Neural cell (in vitro differentiated cells): Measurements from ENCODE around the gene DAND5. TPM values are rescaled to one million over a fixed set of nuclear protein-coding genes. Genes with fewer than 3 reads are reported as not detected.

Experiments
- H2AFZ ChIP-seq: fragments of 200-600, 300-800 bp; sonication (generic), shearing (Covaris generic); 2 replicates; pipeline ENCODE4 v1.6.0; 2014; ENCODE audit warnings: low read depth, mild to moderate bottlenecking, antibody characterized with exemption, low read length, moderate library complexity
- H3F3A ChIP-seq: fragments of 200-600 bp; shearing (Covaris generic); 2 replicates; pipeline ENCODE4 v1.6.1; 2016; ENCODE audit warnings: mild to moderate bottlenecking, moderate library complexity, mixed read lengths, antibody characterized with exemption, low read length; ENCODE audit not compliant: insufficient read depth, poor library complexity, severe bottlenecking
- H3K27ac ChIP-seq: fragments of 200-600, 300-800 bp; sonication (generic), shearing (Covaris generic); 2 replicates; pipeline ENCODE4 v1.5.1; 2014; ENCODE audit warnings: mild to moderate bottlenecking, low read length, moderate library complexity
- H3K27me3 ChIP-seq: fragments of 300-800, 200-600 bp; sonication (generic), shearing (Covaris generic); 2 replicates; pipeline ENCODE4 v1.6.0; 2014; ENCODE audit warnings: mild to moderate bottlenecking, low read depth, low read length, moderate library complexity; ENCODE audit not compliant: insufficient read depth
- H3K36me3 ChIP-seq: fragments of 300-800, 200-600 bp; sonication (generic), shearing (Covaris generic); 2 replicates; pipeline ENCODE4 v1.5.1; 2014; ENCODE audit warnings: mild to moderate bottlenecking, antibody characterized with exemption, low read length, moderate library complexity; ENCODE audit not compliant: insufficient read depth
- H3K4me2 ChIP-seq: fragments of 300-800, 200-600 bp; sonication (generic), shearing (Covaris generic); 2 replicates; pipeline ENCODE4 v1.6.0; 2014; ENCODE audit warnings: mild to moderate bottlenecking, low read length
- H3K4me3 ChIP-seq: fragments of 300-800, 200-600 bp; sonication (generic), shearing (Covaris generic); 2 replicates; pipeline ENCODE4 v1.5.1; 2014; ENCODE audit warnings: mild to moderate bottlenecking, low read length, moderate library complexity
- H3K79me2 ChIP-seq: fragments of 200-600 bp; shearing (Covaris generic); replicated peaks from 2 replicates; pipeline ENCODE4 v1.6.0; 2014; ENCODE audit warnings: mild to moderate bottlenecking, low read length, moderate library complexity; ENCODE audit not compliant: insufficient read depth
- H3K9ac ChIP-seq: fragments of 300-800, 200-600 bp; sonication (generic), shearing (Covaris generic); 2 replicates; pipeline ENCODE4 v1.6.1; 2016; ENCODE audit warnings: mild to moderate bottlenecking, low read length, mixed read lengths
- H3K9me2 ChIP-seq: fragments of 200-600 bp; shearing (Covaris generic); 2 replicates; pipeline ENCODE4 v1.6.1; 2016; ENCODE audit warnings: mild to moderate bottlenecking, low read length, mixed read lengths; ENCODE audit not compliant: insufficient read depth
- H3K9me3 ChIP-seq: fragments of 200-600, 300-800 bp; sonication (generic), shearing (Covaris generic); 2 replicates; pipeline ENCODE4 v1.6.1; 2016; ENCODE audit warnings: mild to moderate bottlenecking, mixed run types, low read length, moderate library complexity, mixed read lengths
- H4K20me1 ChIP-seq: fragments of 200-600 bp; shearing (Covaris generic); 2 replicates; pipeline ENCODE4 v1.6.1; 2016; ENCODE audit warnings: mild to moderate bottlenecking, mixed run types; ENCODE audit not compliant: insufficient read depth
- EP300 ChIP-seq: fragments of 450-650 bp; conservative IDR thresholded peaks from 2 replicates; pipeline ENCODE4 v1.6.1; 2014; ENCODE audit warnings: antibody characterized with exemption, mild to moderate bottlenecking, moderate library complexity; ENCODE audit not compliant: poor library complexity, severe bottlenecking
- EZH2 ChIP-seq: fragments of 200-600, 300-800 bp; shearing (Covaris generic), sonication (generic); IDR thresholded peaks from 2 replicates; pipeline ENCODE4 v1.6.1; 2014; ENCODE audit warnings: antibody characterized with exemption, low read length, borderline replicate concordance, mild to moderate bottlenecking; ENCODE audit not compliant: insufficient read depth, poor library complexity, severe bottlenecking
- MXI1 ChIP-seq: fragments of 450-650 bp; conservative IDR thresholded peaks from 2 replicates; pipeline ENCODE4 v1.6.1; 2014; ENCODE audit warnings: antibody characterized with exemption, mild to moderate bottlenecking; ENCODE audit not compliant: poor library complexity, severe bottlenecking
- POLR2AphosphoS5 ChIP-seq: IDR thresholded peaks from 2 replicates; pipeline ENCODE4 v1.6.1; 2012
- RAD21 ChIP-seq: fragments of 450-650 bp; conservative IDR thresholded peaks from 2 replicates; pipeline ENCODE4 v1.6.1; 2014; ENCODE audit warnings: antibody characterized with exemption, mild to moderate bottlenecking, moderate library complexity
- SMC3 ChIP-seq: fragments of 450-650 bp; conservative IDR thresholded peaks from 2 replicates; pipeline ENCODE4 v1.6.1; 2014; ENCODE audit warnings: antibody characterized with exemption, mild to moderate bottlenecking, moderate library complexity; ENCODE audit not compliant: poor library complexity
- TAF1 ChIP-seq: IDR thresholded peaks from 2 replicates; pipeline ENCODE4 v1.6.1; 2012; ENCODE audit warnings: low read depth
- polyA plus RNA-seq: library from polyadenylated mRNA; depleted of rRNA; stranded (reverse); fragments of >200 nt; gene quantifications from 2 replicates; pipeline ENCODE4 v1.2.3, GENCODE V29; 2014
- TF ChIP-seq, protein P1 (sequence below): IDR thresholded peaks from 2 replicates; pipeline ENCODE4 v1.6.1; 2012; ENCODE audit warnings: borderline replicate concordance
- TF ChIP-seq, protein P2 (sequence below): fragments of 450-650 bp; IDR thresholded peaks from 2 replicates; pipeline ENCODE4 v1.5.1; 2014; ENCODE audit warnings: antibody characterized with exemption, mild to moderate bottlenecking, moderate library complexity; ENCODE audit not compliant: poor library complexity, severe bottlenecking

The DAND5 gene
- polyA plus RNA-seq, 1 donor from 2014 or later: not detected

DNA sequence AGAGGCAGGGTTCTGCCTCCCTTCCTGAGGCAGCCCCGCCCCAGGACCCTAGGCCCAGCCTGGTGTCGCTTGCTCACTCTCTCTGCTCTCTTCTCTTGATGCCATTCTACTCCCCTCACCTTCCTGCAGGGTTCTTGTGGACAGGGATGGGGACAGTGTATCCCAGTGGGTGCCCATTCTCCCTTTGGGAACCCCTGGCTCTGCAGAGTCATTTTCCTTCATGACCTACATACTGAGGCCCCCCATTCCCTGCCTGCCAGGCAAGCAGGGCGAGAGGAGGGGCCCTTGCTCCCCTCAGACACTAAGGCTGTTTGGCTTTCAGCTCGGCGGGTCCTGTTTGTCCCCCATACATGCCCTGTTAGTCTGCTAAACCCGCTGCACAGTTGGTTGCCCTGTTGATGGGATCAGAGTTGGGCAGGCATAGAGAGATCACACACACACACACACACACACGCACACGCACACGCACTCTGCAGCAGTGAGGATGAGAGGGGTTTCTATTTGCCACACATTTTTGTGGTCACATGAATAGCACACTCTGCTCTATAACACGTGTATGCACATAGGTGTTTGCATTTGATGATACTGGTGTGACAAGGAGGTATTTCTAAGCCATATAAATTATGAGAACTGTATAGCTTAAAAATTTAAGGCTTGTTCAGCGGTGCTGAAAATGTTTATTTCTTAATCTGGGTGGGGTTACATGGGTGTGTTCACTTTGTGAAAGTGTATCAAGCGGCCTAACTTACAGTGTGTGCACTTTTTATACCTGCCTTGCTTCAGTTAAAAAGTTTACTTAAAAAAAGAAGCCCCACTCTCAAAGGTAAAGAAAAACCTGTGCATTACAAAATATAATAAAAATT lies 46.2 kb downstream of the DAND5 start:
- Histone ChIP-seq H3K36me3 (no peaks in the 10 kb centered on the region), H3K4me3 (no peak overlapping the region), H3K9ac (no peak overlapping the region), H3K27ac (no peak overlapping the region), H3K79me2 (no peaks in the 10 kb centered on the region), H3K9me2 (no peaks in the 10 kb centered on the region), H3K27me3 (peaks cover 100% of the 10 kb centered on the region), H3K9me3 (no peaks in the 10 kb centered on the region), H3F3A (no peaks in the 10 kb centered on the region), H2AFZ (no peak overlapping the region), H3K4me2 (no peak overlapping the region), H4K20me1 (no peaks in the 10 kb centered on the region)
- TF ChIP-seq EP300 (no peak), MXI1 (no peak), EZH2 (no peak), SMC3 (no peak), TAF1 (no peak)
- TF ChIP-seq, protein P1, sequence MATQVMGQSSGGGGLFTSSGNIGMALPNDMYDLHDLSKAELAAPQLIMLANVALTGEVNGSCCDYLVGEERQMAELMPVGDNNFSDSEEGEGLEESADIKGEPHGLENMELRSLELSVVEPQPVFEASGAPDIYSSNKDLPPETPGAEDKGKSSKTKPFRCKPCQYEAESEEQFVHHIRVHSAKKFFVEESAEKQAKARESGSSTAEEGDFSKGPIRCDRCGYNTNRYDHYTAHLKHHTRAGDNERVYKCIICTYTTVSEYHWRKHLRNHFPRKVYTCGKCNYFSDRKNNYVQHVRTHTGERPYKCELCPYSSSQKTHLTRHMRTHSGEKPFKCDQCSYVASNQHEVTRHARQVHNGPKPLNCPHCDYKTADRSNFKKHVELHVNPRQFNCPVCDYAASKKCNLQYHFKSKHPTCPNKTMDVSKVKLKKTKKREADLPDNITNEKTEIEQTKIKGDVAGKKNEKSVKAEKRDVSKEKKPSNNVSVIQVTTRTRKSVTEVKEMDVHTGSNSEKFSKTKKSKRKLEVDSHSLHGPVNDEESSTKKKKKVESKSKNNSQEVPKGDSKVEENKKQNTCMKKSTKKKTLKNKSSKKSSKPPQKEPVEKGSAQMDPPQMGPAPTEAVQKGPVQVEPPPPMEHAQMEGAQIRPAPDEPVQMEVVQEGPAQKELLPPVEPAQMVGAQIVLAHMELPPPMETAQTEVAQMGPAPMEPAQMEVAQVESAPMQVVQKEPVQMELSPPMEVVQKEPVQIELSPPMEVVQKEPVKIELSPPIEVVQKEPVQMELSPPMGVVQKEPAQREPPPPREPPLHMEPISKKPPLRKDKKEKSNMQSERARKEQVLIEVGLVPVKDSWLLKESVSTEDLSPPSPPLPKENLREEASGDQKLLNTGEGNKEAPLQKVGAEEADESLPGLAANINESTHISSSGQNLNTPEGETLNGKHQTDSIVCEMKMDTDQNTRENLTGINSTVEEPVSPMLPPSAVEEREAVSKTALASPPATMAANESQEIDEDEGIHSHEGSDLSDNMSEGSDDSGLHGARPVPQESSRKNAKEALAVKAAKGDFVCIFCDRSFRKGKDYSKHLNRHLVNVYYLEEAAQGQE: no peak
- TF ChIP-seq, protein P2, sequence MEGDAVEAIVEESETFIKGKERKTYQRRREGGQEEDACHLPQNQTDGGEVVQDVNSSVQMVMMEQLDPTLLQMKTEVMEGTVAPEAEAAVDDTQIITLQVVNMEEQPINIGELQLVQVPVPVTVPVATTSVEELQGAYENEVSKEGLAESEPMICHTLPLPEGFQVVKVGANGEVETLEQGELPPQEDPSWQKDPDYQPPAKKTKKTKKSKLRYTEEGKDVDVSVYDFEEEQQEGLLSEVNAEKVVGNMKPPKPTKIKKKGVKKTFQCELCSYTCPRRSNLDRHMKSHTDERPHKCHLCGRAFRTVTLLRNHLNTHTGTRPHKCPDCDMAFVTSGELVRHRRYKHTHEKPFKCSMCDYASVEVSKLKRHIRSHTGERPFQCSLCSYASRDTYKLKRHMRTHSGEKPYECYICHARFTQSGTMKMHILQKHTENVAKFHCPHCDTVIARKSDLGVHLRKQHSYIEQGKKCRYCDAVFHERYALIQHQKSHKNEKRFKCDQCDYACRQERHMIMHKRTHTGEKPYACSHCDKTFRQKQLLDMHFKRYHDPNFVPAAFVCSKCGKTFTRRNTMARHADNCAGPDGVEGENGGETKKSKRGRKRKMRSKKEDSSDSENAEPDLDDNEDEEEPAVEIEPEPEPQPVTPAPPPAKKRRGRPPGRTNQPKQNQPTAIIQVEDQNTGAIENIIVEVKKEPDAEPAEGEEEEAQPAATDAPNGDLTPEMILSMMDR: no peak

DNA sequence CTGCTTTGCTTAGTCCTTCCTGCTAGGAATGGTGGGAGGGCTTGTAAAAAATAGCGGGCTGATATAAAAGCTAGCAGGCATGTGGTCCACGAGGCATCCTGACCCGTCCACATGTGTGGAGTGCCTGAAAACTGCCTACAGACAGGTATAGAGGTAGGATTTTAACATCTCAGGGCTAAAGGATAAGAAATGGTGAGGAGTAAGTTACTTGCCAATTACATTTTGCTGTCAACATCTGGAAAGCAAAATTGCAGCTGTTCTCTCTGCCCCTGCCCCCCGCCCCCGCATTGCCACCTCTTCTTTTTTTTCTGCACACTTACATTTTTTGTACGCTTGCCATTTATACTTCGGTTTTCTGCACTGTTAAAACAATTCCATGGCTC lies 46.9 kb downstream of the DAND5 start:
- H3K9me2 ChIP-seq: no peaks in the 10 kb centered on the region
- H3K9ac ChIP-seq: no peak overlapping the region
- H3K27ac ChIP-seq: no peak overlapping the region
- H3K4me3 ChIP-seq: no peak overlapping the region
- no peaks in the 10 kb centered on the region for H3K9me3 ChIP-seq
- peaks cover 100% of the 10 kb centered on the region for H3K27me3 ChIP-seq
- H3K79me2 ChIP-seq: no peaks in the 10 kb centered on the region
- no peaks in the 10 kb centered on the region for H3K36me3 ChIP-seq
- no peak overlapping the region for H3K4me2 ChIP-seq
- no peaks in the 10 kb centered on the region for H3F3A ChIP-seq
- no peak overlapping the region for H2AFZ ChIP-seq
- no peaks in the 10 kb centered on the region for H4K20me1 ChIP-seq
- TF ChIP-seq EP300 (no peak), POLR2AphosphoS5 (no peak), MXI1 (no peak), SMC3 (no peak), EZH2 (no peak), RAD21 (no peak), TAF1 (no peak)
- TF ChIP-seq, protein P1: no peak
- TF ChIP-seq, protein P2: no peak
